NAMALWA (cell line): ENCODE data around the gene CCNL1.
A peak's percentile ranks its signal among the peaks of the same experiment; 100 is the strongest.

ENCODE experiments used
- DNase-seq: peaks from one replicate; pipeline ENCODE4 v3.0.0-alpha.2; 2015; ENCODE audit warnings: low spot score

CCNL1 gene

GRCh38 chr3:157145606-157146322 is 14.2 kb downstream of the CCNL1 start:
- no peak for DNase-seq

GRCh38 chr3:157142315-157142714 is 17.6 kb downstream of the CCNL1 start:
- DNase-seq: no peak

DNA sequence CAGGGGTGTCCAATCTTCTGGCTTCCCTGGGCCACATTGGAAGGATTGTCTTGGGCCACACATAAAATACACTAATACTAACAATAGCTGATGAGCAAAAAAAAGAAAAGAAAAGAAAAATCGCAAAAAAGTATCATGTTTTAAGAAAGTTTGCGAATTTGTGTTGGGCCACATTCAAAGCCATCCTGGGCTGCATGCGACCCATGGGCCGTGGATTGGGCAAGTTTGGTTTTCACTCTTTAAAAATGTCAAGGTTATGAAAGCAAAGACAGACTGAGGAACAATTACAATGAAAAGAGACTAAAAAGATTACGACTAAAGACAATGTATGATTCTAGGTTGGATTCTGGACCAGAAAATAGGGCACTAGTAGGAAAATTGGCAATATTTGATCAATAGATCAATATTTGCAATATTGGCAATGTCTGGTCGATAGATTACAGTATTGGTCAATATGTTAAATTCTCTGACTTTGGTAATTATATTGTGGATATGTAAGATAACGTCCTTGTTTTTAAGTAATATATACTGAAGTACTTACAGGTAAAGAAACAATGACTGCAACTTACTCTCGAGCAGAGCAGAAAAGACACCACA is 19.9 kb downstream of the CCNL1 start:
- DNase-seq: no peak

DNA sequence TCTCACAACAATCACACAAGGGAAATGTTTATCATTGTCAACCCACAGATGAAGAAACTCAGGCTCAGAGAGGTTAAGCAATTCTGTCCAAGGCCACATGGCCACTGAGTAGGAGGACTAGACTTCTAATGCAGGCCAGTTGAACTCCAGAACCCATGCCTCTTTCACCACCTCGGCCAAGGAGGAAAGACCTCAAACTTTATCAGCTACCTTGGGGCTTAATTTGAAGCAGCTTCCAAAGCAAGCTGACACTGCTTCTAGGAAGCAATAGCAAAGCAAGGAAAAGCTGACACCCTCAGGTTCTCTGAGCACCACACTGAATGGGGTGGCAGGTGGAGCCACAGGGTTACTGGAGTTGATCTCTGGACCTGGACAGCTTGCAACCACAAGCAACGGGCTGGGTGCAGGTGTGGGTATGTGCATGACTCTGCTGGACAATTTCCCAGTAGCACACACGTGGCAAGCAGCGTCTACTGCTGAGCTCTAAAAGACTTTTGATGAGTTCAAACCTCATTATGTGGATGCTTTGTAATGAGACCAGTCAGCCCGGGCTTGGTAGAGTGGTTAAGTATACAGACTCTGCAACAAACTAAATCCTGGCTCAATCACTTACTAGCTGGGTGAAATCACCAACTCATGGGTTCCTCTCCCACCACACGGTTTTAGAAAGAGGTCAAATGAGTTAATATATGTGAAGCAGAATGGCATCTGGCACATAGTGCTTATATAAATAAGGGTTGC is 23.1 kb downstream of the CCNL1 start:
- no peak for DNase-seq

DNA sequence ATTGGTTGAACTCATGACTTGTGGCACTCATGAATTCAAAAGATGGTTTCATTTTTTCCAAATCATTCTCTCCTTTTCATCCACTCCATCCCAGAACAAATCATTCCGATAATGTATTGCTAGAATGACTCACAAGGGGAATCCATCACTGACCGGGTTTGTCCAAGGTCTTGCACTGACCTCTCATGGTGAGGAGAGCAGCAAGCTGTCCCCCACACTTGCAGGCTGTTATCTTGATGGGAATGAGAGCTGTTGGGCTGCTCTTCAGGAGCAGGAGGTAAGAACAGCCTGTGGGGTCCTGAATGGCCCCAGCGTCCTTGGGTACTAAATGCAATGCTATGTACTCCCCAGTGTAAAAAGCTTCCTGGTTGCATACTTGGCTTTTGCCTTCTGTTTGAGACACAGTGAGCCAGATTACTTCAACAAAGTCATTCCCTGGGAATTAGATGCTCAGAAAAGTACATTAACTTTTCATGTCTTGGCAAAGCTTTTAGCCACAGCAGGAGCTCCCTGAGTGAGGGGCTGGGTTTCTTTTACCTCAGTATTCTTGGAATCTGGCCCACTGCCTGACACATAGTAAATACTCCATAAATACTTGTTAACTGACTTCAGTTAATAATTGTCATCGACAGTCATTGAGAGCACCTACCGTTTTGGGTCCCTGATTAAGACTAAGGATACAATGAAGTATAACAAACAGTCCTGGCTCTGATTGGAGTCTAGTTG is 24.1 kb downstream of the CCNL1 start:
- DNase-seq: no peak

DNA sequence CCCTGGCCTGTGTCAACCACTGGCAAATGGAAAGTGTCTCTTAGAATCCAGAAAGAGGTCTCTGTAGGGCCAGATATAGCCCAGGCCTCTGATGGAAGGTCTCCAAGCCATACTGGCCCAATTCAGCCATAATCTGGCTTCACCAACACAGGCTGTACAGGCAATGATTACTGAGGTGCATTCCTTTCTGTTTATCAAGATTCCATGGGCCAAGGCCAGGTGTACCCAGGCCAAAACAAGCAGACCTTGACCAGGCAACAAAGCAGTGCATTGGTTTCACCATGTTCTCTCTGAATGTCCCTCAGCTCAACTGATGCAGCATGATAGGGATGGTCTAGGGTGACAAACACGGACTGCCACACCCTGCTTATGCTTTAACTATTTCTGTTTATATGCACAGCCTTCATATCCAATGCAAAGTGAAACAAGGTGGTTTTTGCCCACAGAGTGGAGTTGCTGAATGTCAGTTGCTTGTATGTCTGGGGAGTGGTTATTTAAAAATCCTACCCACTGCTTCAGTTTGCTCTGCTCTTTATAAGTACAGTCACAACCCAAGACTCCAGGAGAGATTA is 25.2 kb downstream of the CCNL1 start:
- no peak for DNase-seq

GRCh38 chr3:157133434-157134320 is 26.3 kb downstream of the CCNL1 start:
- DNase-seq: no peak

DNA sequence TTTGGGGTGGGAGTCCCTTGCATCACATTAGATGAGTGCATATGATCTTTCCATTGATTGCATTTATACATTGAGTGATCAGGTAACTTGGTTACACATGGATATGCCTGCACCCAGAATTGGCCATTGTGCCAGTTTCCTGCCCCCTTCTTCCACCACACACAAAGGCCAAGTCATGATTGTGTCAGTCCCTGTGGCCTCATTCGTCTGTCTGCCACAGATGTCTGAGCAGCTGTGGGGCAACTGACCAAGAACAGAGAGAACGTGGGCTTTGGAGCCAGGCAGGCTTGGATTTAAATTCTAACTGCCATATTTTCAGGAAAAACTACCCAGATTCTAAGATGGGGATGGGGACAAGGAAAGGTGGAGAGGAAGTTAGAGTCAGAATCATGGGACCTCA is 27.0 kb downstream of the CCNL1 start:
- no peak for DNase-seq

- DNase-seq: no peak
These were observed 27.6 kb downstream of the CCNL1 start for GRCh38 chr3:157132341-157132740.

DNA sequence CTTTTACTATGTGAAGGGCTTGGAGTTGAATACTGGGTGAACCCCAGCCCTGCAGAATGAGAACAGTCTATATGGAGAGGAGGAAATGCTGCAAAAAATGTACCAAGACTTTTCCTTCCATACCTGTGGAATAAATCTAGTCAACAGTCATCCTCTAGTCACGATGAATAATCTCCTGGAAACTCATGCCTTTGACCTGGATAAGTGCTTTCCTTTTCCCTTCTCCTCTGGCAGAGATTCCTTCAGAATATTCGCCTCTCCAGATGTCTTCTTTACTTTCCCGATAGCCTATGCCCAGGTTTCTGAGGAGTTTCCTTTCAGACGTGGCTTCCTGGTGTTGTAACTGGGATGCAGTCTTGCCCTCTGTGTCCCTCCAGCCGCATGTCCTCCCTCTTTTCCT is 28.1 kb downstream of the CCNL1 start:
- DNase-seq: no peak

- peak; percentile 55 for DNase-seq
These were observed 29.3 kb downstream of the CCNL1 start for GRCh38 chr3:157130467-157131251.

DNA sequence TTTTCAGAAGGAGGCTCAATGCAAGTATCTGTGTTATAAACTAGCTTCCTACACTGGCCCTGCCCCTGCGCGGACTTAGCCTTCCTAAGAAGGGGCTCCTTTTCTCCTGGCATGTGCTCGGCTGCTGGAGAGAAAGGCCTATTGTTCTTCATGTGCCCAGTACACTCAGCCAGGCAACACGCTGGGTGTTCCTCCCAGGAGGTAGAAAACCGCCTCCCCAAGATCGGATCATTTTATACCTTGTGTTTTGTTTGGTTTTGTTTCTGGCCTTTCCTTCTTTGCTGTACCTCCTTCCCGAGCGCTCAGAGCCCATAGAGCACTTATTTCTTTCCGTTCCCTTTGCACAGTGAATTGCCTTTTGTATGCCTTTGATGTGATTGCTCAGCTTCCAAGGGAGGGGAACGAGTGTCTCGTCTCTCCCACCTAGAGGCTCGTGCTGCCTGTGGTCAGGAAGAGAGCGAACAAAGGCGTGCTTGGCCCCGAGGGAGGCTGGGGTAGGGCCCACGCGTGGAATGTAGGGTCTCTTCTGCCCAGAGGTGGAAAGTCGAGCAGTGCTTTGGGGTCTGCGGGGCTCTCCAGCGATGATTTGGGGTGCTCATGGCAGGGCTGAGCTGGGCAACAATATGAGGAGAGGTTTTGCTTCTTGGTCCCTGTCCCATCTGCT is 30.0 kb downstream of the CCNL1 start:
- no peak for DNase-seq

GRCh38 chr3:157128771-157129681 is 30.9 kb downstream of the CCNL1 start:
- DNase-seq: no peak

GRCh38 chr3:157127831-157128767 is 31.8 kb downstream of the CCNL1 start:
- no peak for DNase-seq

DNA sequence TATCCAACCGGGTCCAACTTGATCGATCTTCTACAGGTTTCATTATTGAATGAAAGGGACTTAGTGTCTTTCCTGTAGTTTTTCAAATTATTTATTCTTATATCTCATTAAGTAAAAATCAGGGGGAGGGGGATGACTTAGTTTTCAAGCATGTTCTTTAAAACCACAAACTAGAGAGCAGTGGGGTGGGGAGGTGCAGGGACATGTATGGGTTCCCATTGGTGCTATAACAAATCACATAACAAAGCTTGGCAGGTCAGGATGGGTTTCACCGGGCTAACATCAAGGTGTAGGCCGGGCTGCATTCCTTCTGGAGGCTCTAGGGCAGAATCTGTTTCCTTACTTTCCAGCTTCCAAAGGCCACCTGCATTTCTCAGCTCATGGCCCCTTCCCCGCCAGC is 32.7 kb downstream of the CCNL1 start:
- DNase-seq: no peak

DNA sequence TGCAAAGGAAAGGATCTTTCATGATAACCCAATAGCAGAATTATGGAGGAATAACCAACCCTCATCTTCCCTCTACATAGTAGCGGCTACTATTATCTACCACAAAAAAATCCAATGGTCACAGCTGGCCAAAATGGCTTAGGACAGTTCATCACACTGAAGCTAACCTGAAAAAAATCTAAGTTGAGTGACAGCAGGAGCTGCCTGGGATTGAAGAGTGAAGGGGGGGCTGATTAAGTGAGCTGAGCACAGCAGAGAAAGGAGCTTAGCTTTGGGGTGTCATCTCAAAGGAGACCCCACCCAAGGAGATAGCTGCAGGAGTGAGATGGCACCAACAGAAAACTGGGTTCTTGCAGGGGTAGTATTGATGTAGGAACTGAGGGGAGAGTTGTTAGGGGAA is 33.6 kb downstream of the CCNL1 start:
- DNase-seq: no peak

GRCh38 chr3:157125101-157125500 is 34.8 kb downstream of the CCNL1 start:
- no peak for DNase-seq

DNA sequence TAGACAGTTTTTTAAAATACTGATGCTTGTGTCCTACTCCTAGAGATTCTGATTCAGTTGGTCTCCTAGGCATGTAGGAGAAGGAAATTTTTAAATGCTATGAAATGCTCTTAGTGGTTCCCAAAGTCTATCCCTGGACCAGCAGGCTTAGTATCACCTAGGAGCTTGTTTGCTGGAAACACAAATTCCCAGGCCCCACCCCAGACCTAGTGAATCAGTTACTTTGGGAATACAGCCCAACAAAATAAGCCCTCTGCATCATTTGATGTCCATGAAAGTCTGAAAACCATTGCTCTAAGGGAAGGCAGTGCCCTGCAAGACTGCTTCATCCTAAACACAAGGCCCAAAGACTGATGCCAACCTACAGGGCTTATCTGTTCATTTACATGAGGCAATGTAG is 36.3 kb downstream of the CCNL1 start:
- no peak for DNase-seq
